HG02852 (cell line): Measurements from ENCODE around the gene NECTIN2.
A peak's percentile ranks its signal among the peaks of the same experiment; 100 is the strongest.
"Not testable (repeated sequence)": the region's sequence is repeated elsewhere in the genome, so short reads cannot be mapped to it uniquely, and the experiment has no call there.

Experiments used
- ATAC-seq: cut with Tn5 transposase; IDR thresholded peaks from one replicate; pipeline ENCODE4 v1.9.1; 2021; ENCODE audit warnings: mild to moderate bottlenecking, moderate library complexity; ENCODE audit not compliant: unreplicated experiment

NECTIN2 gene

DNA sequence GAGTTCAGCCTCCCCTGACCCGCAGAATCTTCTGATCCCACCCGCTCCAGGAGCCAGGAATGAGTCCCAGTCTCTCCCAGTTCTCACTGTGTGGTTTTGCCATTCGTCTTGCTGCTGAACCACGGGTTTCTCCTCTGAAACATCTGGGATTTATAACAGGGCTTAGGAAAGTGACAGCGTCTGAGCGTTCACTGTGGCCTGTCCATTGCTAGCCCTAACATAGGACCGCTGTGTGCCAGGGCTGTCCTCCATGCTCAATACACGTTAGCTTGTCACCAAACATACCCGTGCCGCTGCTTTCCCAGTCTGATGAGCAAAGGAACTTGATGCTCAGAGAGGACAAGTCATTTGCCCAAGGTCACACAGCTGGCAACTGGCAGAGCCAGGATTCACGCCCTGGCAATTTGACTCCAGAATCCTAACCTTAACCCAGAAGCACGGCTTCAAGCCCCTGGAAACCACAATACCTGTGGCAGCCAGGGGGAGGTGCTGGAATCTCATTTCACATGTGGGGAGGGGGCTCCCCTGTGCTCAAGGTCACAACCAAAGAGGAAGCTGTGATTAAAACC is 58.4 kb downstream of the NECTIN2 start:
- ATAC-seq: no peak

DNA sequence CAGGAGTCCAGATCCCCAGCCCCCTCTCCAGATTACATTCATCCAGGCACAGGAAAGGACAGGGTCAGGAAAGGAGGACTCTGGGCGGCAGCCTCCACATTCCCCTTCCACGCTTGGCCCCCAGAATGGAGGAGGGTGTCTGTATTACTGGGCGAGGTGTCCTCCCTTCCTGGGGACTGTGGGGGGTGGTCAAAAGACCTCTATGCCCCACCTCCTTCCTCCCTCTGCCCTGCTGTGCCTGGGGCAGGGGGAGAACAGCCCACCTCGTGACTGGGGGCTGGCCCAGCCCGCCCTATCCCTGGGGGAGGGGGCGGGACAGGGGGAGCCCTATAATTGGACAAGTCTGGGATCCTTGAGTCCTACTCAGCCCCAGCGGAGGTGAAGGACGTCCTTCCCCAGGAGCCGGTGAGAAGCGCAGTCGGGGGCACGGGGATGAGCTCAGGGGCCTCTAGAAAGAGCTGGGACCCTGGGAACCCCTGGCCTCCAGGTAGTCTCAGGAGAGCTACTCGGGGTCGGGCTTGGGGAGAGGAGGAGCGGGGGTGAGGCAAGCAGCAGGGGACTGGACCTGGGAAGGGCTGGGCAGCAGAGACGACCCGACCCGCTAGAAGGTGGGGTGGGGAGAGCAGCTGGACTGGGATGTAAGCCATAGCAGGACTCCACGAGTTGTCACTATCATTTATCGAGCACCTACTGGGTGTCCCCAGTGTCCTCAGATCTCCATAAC is 59.5 kb downstream of the NECTIN2 start, which contains the start of gene APOE:
TSS of gene APOE (plus strand) at position 360 of the 724 bp plus-strand sequence. CDS start 829 bp downstream, outside the sequence.
- no peak for ATAC-seq

DNA sequence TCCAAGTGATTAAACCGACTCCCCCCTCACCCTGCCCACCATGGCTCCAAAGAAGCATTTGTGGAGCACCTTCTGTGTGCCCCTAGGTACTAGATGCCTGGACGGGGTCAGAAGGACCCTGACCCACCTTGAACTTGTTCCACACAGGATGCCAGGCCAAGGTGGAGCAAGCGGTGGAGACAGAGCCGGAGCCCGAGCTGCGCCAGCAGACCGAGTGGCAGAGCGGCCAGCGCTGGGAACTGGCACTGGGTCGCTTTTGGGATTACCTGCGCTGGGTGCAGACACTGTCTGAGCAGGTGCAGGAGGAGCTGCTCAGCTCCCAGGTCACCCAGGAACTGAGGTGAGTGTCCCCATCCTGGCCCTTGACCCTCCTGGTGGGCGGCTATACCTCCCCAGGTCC is 61.5 kb downstream of the NECTIN2 start:
- no peak for ATAC-seq

DNA sequence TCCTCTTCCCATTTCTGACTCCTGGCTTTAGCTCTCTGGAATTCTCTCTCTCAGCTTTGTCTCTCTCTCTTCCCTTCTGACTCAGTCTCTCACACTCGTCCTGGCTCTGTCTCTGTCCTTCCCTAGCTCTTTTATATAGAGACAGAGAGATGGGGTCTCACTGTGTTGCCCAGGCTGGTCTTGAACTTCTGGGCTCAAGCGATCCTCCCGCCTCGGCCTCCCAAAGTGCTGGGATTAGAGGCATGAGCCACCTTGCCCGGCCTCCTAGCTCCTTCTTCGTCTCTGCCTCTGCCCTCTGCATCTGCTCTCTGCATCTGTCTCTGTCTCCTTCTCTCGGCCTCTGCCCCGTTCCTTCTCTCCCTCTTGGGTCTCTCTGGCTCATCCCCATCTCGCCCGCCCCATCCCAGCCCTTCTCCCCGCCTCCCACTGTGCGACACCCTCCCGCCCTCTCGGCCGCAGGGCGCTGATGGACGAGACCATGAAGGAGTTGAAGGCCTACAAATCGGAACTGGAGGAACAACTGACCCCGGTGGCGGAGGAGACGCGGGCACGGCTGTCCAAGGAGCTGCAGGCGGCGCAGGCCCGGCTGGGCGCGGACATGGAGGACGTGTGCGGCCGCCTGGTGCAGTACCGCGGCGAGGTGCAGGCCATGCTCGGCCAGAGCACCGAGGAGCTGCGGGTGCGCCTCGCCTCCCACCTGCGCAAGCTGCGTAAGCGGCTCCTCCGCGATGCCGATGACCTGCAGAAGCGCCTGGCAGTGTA is 62.2 kb downstream of the NECTIN2 start:
- no peak for ATAC-seq

DNA sequence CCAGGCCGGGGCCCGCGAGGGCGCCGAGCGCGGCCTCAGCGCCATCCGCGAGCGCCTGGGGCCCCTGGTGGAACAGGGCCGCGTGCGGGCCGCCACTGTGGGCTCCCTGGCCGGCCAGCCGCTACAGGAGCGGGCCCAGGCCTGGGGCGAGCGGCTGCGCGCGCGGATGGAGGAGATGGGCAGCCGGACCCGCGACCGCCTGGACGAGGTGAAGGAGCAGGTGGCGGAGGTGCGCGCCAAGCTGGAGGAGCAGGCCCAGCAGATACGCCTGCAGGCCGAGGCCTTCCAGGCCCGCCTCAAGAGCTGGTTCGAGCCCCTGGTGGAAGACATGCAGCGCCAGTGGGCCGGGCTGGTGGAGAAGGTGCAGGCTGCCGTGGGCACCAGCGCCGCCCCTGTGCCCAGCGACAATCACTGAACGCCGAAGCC is 62.8 kb downstream of the NECTIN2 start:
- ATAC-seq: no peak

DNA sequence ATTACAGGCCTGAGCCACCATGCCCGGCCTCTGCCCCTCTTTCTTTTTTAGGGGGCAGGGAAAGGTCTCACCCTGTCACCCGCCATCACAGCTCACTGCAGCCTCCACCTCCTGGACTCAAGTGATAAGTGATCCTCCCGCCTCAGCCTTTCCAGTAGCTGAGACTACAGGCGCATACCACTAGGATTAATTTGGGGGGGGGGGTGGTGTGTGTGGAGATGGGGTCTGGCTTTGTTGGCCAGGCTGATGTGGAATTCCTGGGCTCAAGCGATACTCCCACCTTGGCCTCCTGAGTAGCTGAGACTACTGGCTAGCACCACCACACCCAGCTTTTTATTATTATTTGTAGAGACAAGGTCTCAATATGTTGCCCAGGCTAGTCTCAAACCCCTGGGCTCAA is 63.7 kb downstream of the NECTIN2 start:
- ATAC-seq: no peak

DNA sequence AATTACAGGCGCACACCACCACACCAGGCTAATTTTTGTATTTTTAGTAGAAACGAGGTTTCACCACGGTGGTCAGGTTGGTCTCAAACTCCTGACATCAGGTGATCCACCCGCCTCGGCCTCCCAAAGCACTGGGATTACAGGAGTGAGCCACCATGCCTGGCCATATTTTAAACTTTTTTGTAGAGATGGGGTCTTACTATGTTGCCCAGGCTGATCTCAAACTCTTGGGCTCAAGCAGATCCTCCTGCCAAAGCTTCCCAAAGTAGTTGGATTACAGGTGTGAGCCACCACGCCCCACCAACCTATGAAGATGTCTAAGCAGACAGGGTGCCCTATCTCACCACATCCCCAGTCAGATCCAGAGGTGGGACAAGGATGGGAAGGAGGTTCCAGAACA is 65.8 kb downstream of the NECTIN2 start:
- not testable (repeated sequence) for ATAC-seq

DNA sequence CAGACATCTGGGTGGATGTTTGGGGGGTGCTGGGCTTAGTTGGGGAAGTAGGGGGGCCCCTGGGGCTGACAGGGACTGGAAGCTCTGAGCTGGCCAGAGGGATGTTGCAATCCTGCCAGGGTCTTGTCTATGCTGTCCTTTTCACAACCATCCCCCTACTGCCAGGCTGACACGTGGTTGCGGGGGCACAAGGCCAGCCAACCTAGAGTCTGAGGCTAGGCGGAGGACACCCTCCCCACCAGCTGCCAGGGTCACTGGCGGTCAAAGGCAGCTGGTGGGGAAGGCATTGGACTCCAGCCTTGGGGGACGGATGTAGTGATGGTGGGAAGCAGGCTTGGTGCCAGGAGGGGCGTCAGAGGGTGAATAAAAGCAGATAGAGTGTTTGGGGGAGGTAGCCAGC is 66.8 kb downstream of the NECTIN2 start:
- no peak for ATAC-seq

DNA sequence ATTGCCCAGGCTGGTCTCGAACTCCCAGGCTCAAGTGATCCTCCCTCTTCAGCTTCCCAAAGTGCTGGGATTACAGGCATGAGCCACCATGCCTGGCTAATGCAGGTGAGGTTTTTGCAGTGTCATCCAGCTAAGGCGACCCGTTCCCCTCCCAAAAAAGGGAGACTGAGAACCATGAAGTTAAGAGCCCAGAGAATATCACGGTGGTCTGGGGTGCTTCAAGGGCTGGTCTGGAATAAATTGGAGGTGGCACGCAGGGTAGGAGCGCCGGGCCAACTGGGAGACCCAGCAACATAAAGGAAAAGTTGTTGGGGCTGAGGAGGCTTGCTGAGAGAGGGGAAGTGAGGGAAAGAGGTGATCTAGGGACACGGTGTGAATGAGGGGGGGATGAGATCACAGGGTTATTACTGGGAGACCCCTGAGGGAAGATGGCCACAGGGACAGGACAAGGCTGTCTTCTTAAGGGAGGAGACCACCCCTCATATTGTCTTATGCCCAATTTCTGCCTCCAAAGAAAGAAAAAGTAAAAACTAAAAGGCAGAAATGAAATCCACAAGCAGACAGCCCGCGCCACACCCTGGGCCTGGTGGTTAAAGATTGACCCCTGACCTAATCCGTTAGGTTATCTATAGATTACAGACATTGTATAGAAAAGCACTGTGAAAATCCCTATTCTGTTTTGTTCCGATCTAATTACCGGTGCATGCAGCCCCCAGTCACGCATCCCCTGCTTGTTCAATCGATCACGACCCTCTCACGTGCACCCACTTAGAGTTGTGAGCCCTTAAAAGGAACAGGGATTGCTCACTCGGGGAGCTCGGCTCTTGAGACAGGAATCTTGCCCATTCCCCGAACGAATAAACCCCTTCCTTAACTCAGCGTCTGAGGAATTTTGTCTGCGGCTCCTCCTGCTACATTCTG is 67.7 kb downstream of the NECTIN2 start:
- ATAC-seq: not testable (repeated sequence)

DNA sequence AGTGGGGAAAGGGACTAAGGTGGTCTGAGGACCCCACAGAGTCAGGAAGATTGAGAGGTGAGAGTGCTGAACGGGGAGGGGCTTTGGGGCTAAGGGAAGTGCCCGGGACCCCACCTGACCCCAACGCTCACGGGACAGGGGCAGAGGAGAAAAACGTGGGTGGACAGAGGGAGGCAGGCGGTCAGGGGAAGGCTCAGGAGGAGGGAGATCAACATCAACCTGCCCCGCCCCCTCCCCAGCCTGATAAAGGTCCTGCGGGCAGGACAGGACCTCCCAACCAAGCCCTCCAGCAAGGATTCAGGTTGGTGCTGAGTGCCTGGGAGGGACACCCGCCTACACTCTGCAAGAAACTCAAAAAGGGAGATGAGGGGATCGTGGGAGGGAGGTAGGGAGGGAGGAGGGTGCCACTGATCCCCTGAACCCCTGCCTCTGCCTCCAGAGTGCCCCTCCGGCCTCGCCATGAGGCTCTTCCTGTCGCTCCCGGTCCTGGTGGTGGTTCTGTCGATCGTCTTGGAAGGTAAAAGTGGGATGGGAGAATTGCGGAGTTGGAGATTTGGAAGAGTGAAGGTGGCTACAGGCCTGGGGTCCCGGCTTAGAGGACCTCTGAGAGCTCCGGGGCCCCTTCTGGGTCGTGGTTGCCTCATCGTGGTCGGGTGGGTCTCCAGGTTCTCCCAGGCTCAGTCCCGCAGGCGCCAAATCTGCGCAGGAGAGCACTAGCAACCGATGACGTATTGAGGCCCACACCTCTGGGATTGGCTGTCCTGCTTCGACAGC is 68.5 kb downstream of the NECTIN2 start, which contains the start of gene APOC1:
TSS of gene APOC1 (plus strand) at position 176 of the 774 bp plus-strand sequence. CDS start at position 460, 284 bp downstream.
- peak; percentile 91 for ATAC-seq

DNA sequence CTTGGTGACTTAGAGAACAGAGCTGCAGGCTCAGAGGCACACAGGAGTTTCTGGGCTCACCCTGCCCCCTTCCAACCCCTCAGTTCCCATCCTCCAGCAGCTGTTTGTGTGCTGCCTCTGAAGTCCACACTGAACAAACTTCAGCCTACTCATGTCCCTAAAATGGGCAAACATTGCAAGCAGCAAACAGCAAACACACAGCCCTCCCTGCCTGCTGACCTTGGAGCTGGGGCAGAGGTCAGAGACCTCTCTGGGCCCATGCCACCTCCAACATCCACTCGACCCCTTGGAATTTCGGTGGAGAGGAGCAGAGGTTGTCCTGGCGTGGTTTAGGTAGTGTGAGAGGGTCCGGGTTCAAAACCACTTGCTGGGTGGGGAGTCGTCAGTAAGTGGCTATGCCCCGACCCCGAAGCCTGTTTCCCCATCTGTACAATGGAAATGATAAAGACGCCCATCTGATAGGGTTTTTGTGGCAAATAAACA is 78.2 kb downstream of the NECTIN2 start:
- no peak for ATAC-seq

DNA sequence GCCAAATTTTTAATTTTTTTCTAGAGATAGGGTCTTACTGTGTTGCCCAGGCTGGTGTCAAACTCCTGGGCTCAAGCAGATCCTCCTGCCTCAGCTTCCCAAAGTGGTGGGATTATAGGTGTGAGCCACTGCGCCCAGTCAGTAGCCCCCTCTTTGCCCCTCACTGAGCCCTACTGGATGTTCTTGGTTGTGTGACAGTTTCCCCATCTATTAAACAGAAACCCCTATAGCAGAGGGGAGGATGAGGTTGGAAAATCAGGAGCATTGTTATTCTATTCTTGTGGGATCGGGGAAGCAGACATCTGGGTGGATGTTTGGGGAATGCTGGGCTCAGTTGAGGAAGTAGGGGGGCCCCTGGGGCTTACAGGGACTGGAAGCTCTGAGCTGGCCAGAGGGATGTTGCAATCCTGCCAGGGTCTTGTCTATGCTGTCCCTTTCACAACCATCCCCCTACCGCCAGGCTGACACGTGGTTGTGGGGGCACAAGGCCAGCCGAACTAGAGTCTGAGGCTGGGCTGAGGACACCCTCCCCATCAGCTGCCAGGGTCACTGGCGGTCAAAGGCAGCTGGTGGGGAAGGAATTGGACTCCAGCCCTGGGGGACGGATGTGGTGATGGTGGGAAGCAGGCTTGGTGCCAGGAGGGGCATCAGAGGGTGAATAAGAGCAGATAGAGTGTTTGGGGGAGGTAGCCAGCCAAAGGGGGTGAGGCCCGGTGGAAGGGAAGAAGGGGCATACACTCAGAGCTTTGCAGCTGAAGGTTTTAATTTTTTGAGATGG is 79.2 kb downstream of the NECTIN2 start:
- no peak for ATAC-seq

DNA sequence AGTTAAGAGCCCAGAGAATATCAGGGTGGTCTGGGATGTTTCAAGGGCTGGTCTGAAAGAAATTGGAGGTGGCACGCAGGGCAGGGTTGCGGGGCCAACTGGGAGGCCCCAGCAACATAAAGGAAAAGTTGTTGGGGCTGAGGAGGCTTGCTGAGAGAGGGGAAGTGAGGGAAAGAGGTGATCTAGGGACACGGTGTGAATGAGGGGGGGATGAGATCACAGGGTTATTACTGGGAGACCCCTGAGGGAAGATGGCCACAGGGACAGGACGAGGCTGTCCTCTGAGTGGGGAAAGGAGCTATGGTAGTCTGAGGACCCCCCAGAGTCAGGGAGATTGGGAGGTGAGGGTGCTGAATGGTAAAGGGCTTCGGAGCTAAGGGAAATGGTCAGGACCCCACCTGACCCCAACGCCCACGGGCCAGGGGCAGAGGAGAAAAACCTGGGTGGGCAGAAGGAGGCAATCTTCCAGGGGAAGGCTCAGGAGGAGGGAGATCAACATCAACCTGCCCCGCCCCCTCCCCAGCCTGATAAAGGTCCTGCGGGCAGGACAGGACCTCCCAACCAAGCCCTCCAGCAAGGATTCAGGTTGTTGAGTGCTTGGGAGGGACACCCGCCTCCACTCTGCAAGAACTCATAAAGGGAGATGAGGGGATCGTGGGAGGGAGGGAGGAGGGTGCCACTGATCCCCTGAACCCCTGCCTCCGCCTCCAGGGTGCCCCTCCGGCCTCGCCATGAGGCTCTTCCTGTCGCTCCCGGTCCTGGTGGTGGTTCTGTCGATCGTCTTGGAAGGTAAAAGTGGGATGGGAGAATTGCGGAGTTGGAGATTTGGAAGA is 80.4 kb downstream of the NECTIN2 start:
- ATAC-seq: not testable (repeated sequence)

DNA sequence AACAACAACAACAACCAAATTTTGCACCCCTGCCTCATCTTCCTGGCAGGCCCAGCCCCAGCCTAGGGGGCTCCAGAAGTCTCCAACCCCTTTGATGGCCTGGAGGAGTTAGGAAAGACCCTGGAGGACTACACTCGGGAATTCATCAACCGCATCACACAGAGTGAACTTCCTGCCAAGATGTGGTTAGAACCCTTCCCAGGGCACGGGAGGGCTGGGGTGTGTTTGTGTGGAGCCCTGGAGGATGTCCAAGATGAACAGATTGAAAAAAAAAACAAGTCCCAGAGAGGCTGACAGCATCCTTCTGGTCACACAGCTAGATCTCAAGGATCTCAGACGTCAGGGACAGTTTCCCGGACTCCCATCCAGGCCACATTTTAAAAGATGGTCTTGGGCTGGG is 81.6 kb downstream of the NECTIN2 start:
- ATAC-seq: no peak

DNA sequence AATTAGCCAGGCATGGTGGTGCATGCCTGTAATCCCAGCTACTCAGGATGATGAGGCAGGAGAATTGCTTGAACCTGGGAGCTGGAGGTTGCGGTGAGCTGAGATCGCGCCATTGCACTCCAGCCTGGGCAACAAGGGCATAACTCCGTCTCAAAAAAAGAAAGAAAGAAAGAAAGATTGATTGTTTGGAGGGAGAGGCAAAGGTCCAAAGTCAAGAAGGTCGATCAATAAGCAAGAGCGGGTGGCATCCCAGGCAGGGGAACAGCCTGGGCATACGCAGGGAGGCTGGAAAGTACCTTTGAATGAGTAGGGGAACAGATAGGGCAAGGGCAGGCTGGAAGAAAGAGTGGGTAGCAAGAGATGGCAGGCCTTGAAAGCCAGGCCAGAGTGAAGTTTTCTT is 84.0 kb downstream of the NECTIN2 start:
- ATAC-seq: no peak

DNA sequence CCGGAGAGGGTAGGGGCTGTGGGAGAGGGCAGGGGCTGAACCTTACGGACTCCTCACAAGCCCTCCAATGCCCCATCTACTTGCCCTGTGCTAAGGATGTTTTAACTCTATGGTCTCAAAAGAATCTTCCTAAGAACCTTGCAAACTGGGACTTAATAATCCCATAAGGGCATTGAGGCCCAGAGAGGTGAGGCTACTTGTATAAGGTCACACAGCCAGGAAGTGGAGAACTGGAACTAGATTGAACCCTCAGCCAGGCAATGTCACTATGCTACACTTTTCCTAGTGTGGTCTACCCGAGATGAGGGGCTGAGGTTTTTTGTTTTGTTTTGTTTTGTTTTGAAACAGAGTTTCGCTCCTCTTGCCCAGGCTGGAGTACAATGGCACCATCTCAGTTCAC is 85.4 kb downstream of the NECTIN2 start:
- ATAC-seq: no peak
